Naive thymus-derived CD4-positive, alpha-beta T cell (primary cell): ENCODE data around the gene CHMP3. TPM values are rescaled to one million over a fixed set of nuclear protein-coding genes. Genes with fewer than 3 reads are reported as not detected.
"Not testable (repeated sequence)": the region's sequence is repeated elsewhere in the genome, so short reads cannot be mapped to it uniquely, and the experiment has no call there.

Source experiments
- ATAC-seq: fragments of 150-1000 bp; cut with Tn5 transposase; 2 replicates; pipeline ENCODE4 v1.10.0; 2021; ENCODE audit warnings: mild to moderate bottlenecking, moderate library complexity
- CTCF ChIA-PET: fragments of 350-600 bp; sonication (Branson Sonifier 250); formaldehyde crosslinking; loops from one replicate; lab custom pipeline; 2021; ENCODE audit warnings: antibody characterized with exemption; lab: Charles Lee
- POLR2A ChIA-PET: fragments of 350-600 bp; sonication (Branson Sonifier 250); formaldehyde crosslinking; loops from one replicate; lab custom pipeline; 2021; ENCODE audit warnings: antibody characterized with exemption, inconsistent platforms; lab: Charles Lee
- DNase-seq, 9 donors: peaks; one replicate each; pipeline versions ENCODE4 v3.0.0 to v3.0.0-alpha.2; 2020 to 2022; ENCODE audit warnings: mixed read lengths in 1 of 9
- H3K27ac ChIP-seq: one replicate; pipeline ENCODE4 v1.7.0; 2013; ENCODE audit warnings: mild to moderate bottlenecking, low read depth, low read length, moderate library complexity
- H3K27me3 ChIP-seq, 2 donors: one replicate each; pipeline ENCODE4 v1.7.0; 2013; ENCODE audit warnings: low read length in 2 of 2, mild to moderate bottlenecking in 2 of 2, moderate library complexity in 2 of 2; ENCODE audit not compliant: control insufficient read depth in 2 of 2, insufficient read depth in 2 of 2
- H3K36me3 ChIP-seq, 3 experiments: 1 replicate in 2 of 3; 2 replicates in 1 of 3; pipeline ENCODE4 v1.7.0; 2013; ENCODE audit warnings: low read length in 3 of 3, mild to moderate bottlenecking in 3 of 3, moderate library complexity in 1 of 3; ENCODE audit not compliant: insufficient read depth in 3 of 3, control insufficient read depth in 2 of 3
- H3K4me1 ChIP-seq, 2 donors: one replicate each; pipeline ENCODE4 v1.7.0; 2013; ENCODE audit warnings: low read length in 2 of 2, mild to moderate bottlenecking in 2 of 2, moderate library complexity in 1 of 2; ENCODE audit not compliant: control insufficient read depth in 2 of 2, insufficient read depth in 2 of 2
- H3K4me3 ChIP-seq: 2 replicates; pipeline ENCODE4 v1.7.0; 2013; ENCODE audit warnings: mild to moderate bottlenecking, low read length
- H3K9me3 ChIP-seq, 3 experiments: 1 replicate in 2 of 3; 2 replicates in 1 of 3; pipeline ENCODE4 v1.7.0; 2013; ENCODE audit warnings: low read length in 3 of 3; ENCODE audit not compliant: control insufficient read depth in 2 of 3
- H3K27ac Mint-ChIP-seq, 9 donors: one replicate each; pipeline ENCODE4 v1.8.0; 2020 to 2022; ENCODE audit warnings: mixed read lengths in 9 of 9, mild to moderate bottlenecking in 8 of 9, moderate library complexity in 5 of 9, inconsistent platforms in 2 of 9
- H3K27me3 Mint-ChIP-seq, 5 donors: one replicate each; pipeline ENCODE4 v1.8.0; 2021 to 2022; ENCODE audit warnings: mixed read lengths in 5 of 5, mild to moderate bottlenecking in 1 of 5
- H3K36me3 Mint-ChIP-seq, 5 donors: one replicate each; pipeline ENCODE4 v1.8.0; 2020 to 2022; ENCODE audit warnings: mixed read lengths in 5 of 5, mild to moderate bottlenecking in 3 of 5, inconsistent platforms in 1 of 5
- H3K4me1 Mint-ChIP-seq, 7 donors: one replicate each; pipeline ENCODE4 v1.8.0; 2020 to 2022; ENCODE audit warnings: mixed read lengths in 7 of 7, mild to moderate bottlenecking in 3 of 7, inconsistent platforms in 1 of 7
- H3K4me3 Mint-ChIP-seq, 10 donors: one replicate each; pipeline ENCODE4 v1.8.0; 2020 to 2022; ENCODE audit warnings: mild to moderate bottlenecking in 10 of 10, mixed read lengths in 10 of 10, moderate library complexity in 6 of 10, inconsistent platforms in 2 of 10
- H3K9me3 Mint-ChIP-seq, 11 donors: one replicate each; pipeline ENCODE4 v1.8.0; 2020 to 2022; ENCODE audit warnings: mixed read lengths in 11 of 11, mild to moderate bottlenecking in 4 of 11, inconsistent platforms in 1 of 11, moderate library complexity in 1 of 11
- intact Hi-C, 2 donors: fragments of 100-400 bp; cut with micrococcal nuclease; formaldehyde crosslinking; loops; one replicate each; pipeline ENCODE4 v1.15.1; 2023
- polyA plus RNA-seq, 2 donors: library from polyadenylated mRNA; unstranded; fragments of 300-500 nt; fragmentation: Illumina TruSeq; gene quantifications; one replicate each; pipeline ENCODE4 v1.2.3, GENCODE V29; 2021
- total RNA-seq, 6 experiments: library from RNA in 5 of 6; stranded (reverse) in 5 of 6; gene quantifications; 1 replicate in 5 of 6; 2 replicates in 1 of 6; pipeline ENCODE4 v1.2.3 and lab custom pipeline; 2021 to 2026

Gene CHMP3
- total and polyA plus RNA-seq, 7 experiments from 2014 or later = 39.9 to 103 (median 90.1) TPM

- intact Hi-C loops = no loop called here
- Histone ChIP-seq H3K9me3 (no peaks in the 10 kb centered on the region), H3K4me3 (no peak overlapping the region), H3K27me3 (no peaks in the 10 kb centered on the region), H3K36me3 (peaks cover 0 to 78% (median 20%) of the 10 kb centered on the region in 3 experiments), H3K27ac (no peak overlapping the region), H3K4me1 (no peaks in the 10 kb centered on the region)
- ChIA-PET CTCF (interaction anchor here (0.8 kb wide), 1 partner anchor 11 kb away, joined by 3 read pairs; no protein-coding TSS in a partner anchor), POLR2A (no interaction called here)
- peaks cover 0 to 12% (median 4%) of the 10 kb centered on the region in 7 donors for H3K4me1 Mint-ChIP-seq
- H3K4me3 Mint-ChIP-seq = no peak overlapping the region
- H3K36me3 Mint-ChIP-seq = peaks cover 20 to 79% (median 63%) of the 10 kb centered on the region in 5 donors
- peaks cover 0 to 5% (median 2%) of the 10 kb centered on the region in 11 donors for H3K9me3 Mint-ChIP-seq
- ATAC-seq = no peak
- H3K27me3 Mint-ChIP-seq = no peaks in the 10 kb centered on the region
- H3K27ac Mint-ChIP-seq = peak overlapping the region in 3 of 9 donors; percentile 19 to 31 (median 23)
- DNase-seq = no peak
Measured at GRCh38 chr2:86507600-86507999, 55.6 kb downstream of the CHMP3 start.

- H3K9me3 ChIP-seq = peaks cover 0 to 24% (median 0%) of the 10 kb centered on the region in 3 experiments
- H3K27me3 ChIP-seq = no peaks in the 10 kb centered on the region
- H3K27ac Mint-ChIP-seq = peak overlapping the region in 5 of 9 donors; percentile 22 to 68 (median 49)
- POLR2A ChIA-PET = no interaction called here
- H3K36me3 ChIP-seq = peaks cover 0 to 81% (median 12%) of the 10 kb centered on the region in 3 experiments
- H3K4me1 ChIP-seq = no peaks in the 10 kb centered on the region
- H3K4me1 Mint-ChIP-seq = peaks cover 0 to 18% (median 11%) of the 10 kb centered on the region in 7 donors
- CTCF ChIA-PET = no interaction called here
- H3K36me3 Mint-ChIP-seq = peaks cover 52 to 100% (median 95%) of the 10 kb centered on the region in 5 donors
- peaks cover 0 to 60% (median 31%) of the 10 kb centered on the region in 11 donors for H3K9me3 Mint-ChIP-seq
- no peak overlapping the region for H3K27ac ChIP-seq
- no peak overlapping the region for H3K4me3 Mint-ChIP-seq
- DNase-seq = no peak
- intact Hi-C loops = no loop called here
- no peak for ATAC-seq
- no peak overlapping the region for H3K4me3 ChIP-seq
- no peaks in the 10 kb centered on the region for H3K27me3 Mint-ChIP-seq
Measured at GRCh38 chr2:86500325-86501083, 62.7 kb downstream of the CHMP3 start.

DNA sequence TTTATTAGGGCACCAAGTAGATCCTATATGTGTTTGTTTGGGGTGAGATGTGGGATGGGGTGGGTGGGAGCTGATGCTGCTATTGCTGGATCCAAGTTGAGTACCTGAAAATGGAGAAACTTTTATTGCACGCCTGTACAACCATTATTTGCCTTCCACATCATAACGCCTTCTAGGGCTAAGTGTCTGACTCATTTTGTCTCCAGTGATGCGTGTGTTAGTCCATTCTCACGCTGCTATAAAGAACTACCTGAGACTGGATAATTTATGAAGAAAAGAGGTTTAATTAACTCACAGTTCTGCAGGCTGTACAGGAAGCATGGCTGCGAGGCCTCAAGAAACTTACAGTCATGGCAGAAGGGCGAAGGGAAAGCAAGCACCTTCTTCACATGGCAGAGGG, 63.9 kb downstream of the CHMP3 start:
- H3K36me3 ChIP-seq = peaks cover 0 to 80% (median 12%) of the 10 kb centered on the region in 3 experiments
- H3K27me3 ChIP-seq = no peaks in the 10 kb centered on the region
- DNase-seq (no peak), ATAC-seq (no peak)
- Mint-ChIP-seq H3K36me3 (peaks cover 49 to 100% (median 96%) of the 10 kb centered on the region in 5 donors), H3K4me3 (no peak overlapping the region), H3K27ac (peak overlapping the region in 4 of 9 donors; percentile 23 to 70 (median 30)), H3K9me3 (peaks cover 0 to 71% (median 34%) of the 10 kb centered on the region in 11 donors), H3K27me3 (no peaks in the 10 kb centered on the region), H3K4me1 (peaks cover 3 to 27% (median 22%) of the 10 kb centered on the region in 7 donors)
- intact Hi-C loops = no loop called here
- H3K4me3 ChIP-seq = no peak overlapping the region
- CTCF ChIA-PET = interaction anchor here (0.8 kb wide), 1 partner anchor 19 kb away, joined by 4 read pairs; no protein-coding TSS in a partner anchor
- POLR2A ChIA-PET = no interaction called here
- H3K4me1 ChIP-seq = no peaks in the 10 kb centered on the region
- peaks cover 0 to 24% (median 0%) of the 10 kb centered on the region in 3 experiments for H3K9me3 ChIP-seq
- H3K27ac ChIP-seq = no peak overlapping the region

DNA sequence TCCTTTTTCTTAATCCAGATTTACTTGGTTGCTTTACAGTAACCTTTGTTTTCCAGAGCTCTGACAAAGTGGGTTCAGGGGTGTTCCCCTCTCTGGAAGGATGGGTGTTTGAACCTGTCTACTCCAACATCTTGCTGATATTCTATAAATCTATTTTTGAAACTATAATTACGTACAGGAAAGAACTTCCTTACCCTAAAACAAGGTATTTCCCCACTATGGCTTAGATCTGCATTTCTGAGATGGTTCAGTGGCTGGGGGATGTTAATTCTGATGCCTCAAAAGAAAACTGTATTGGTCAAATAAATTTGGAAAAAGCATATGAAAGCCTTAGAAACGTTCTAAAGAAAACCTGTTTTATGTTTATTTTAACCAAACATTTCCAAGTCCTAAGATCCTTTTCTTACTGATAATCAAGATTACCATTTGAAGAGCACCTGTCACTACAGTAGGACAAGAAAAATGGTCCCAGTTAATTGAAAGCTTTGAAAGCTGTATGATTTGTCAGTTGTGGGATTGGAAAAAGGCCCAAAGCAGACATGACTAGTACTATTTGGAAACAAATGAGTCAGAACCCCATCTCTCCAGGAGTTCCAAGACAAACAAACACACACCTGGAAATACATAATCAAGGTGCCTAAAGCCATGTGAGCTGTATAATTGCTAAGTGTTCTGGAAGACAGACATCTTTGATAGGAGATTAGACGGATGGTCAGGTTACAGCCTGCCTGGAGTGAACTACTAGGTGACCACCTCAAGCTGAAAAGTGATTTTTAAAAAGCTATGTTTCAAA, 64.6 kb downstream of the CHMP3 start:
- peaks cover 53 to 100% (median 96%) of the 10 kb centered on the region in 5 donors for H3K36me3 Mint-ChIP-seq
- intact Hi-C loops = no loop called here
- POLR2A ChIA-PET = interaction anchor here (0.6 kb wide), 1 partner anchor 58 kb away, joined by 3 read pairs; no protein-coding TSS in a partner anchor
- Histone ChIP-seq H3K27ac (no peak overlapping the region), H3K4me3 (no peak overlapping the region), H3K27me3 (no peaks in the 10 kb centered on the region), H3K36me3 (peaks cover 0 to 82% (median 12%) of the 10 kb centered on the region in 3 experiments), H3K4me1 (no peaks in the 10 kb centered on the region), H3K9me3 (peaks cover 0 to 24% (median 0%) of the 10 kb centered on the region in 3 experiments)
- H3K27ac Mint-ChIP-seq = peak overlapping the region in 1 of 9 donors; percentile 25
- H3K4me1 Mint-ChIP-seq = peaks cover 8 to 31% (median 22%) of the 10 kb centered on the region in 7 donors
- DNase-seq = no peak
- H3K27me3 Mint-ChIP-seq = no peaks in the 10 kb centered on the region
- ATAC-seq = no peak
- CTCF ChIA-PET = interaction anchor here (0.8 kb wide), 1 partner anchor 20 kb away, joined by 4 read pairs; no protein-coding TSS in a partner anchor
- H3K9me3 Mint-ChIP-seq = peaks cover 0 to 76% (median 32%) of the 10 kb centered on the region in 11 donors
- no peak overlapping the region for H3K4me3 Mint-ChIP-seq

- peaks cover 0 to 21% (median 0%) of the 10 kb centered on the region in 3 experiments for H3K9me3 ChIP-seq
- peaks cover 7 to 81% (median 12%) of the 10 kb centered on the region in 3 experiments for H3K36me3 ChIP-seq
- H3K4me1 ChIP-seq, ATAC-seq, H3K4me3 Mint-ChIP-seq, DNase-seq, CTCF ChIA-PET, H3K4me3 ChIP-seq, H3K27me3 Mint-ChIP-seq, H3K27me3 ChIP-seq, intact Hi-C loops, H3K27ac ChIP-seq: not testable (repeated sequence)
- POLR2A ChIA-PET = interaction anchor here (0.6 kb wide), 2 partner anchors 16 to 39 kb away, joined by 3 to 4 read pairs; no protein-coding TSS in a partner anchor
- Mint-ChIP-seq H3K36me3 (peaks cover 36 to 97% (median 88%) of the 10 kb centered on the region in 5 donors), H3K9me3 (peaks cover 0 to 59% (median 26%) of the 10 kb centered on the region in 11 donors), H3K27ac (peak overlapping the region in 6 of 9 donors; percentile 16 to 62 (median 48)), H3K4me1 (peaks cover 8 to 31% (median 22%) of the 10 kb centered on the region in 7 donors)
Measured at GRCh38 chr2:86496391-86496790, 66.9 kb downstream of the CHMP3 start.

DNA sequence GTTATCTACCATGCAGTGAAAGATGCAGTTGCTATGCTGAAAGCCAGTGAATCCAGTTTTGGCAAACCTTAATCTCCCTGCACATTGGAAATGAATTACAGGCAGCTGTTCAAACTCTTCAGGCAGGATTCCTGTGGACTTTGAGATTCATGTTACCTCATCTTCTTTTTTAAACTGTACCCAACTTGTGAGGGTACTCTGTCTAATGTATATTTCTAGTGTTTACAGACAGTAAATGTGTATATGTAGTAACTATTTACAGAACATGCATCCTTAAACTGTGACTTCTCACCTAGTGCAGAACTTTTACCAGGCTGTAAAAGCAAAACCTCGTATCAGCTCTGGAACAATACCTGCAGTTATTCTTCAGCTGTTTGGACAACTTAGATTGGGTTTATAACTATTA, 71.2 kb downstream of the CHMP3 start:
- Histone ChIP-seq H3K4me1 (no peaks in the 10 kb centered on the region), H3K9me3 (no peaks in the 10 kb centered on the region), H3K27ac (no peak overlapping the region), H3K27me3 (no peaks in the 10 kb centered on the region), H3K4me3 (no peak overlapping the region), H3K36me3 (peaks cover 25 to 83% (median 29%) of the 10 kb centered on the region in 3 experiments)
- Mint-ChIP-seq H3K27me3 (no peaks in the 10 kb centered on the region), H3K27ac (peak overlapping the region in 2 of 9 donors; percentile 3), H3K4me3 (no peak overlapping the region), H3K36me3 (peaks cover 16 to 93% (median 79%) of the 10 kb centered on the region in 5 donors), H3K4me1 (peaks cover 12 to 29% (median 22%) of the 10 kb centered on the region in 7 donors), H3K9me3 (peaks cover 0 to 23% (median 4%) of the 10 kb centered on the region in 11 donors)
- POLR2A ChIA-PET = interaction anchor here (0.8 kb wide), 1 partner anchor 109 kb away, joined by 3 read pairs; no protein-coding TSS in a partner anchor
- CTCF ChIA-PET = interaction anchor here (0.6 kb wide), 1 partner anchor 271 kb away, joined by 3 read pairs; no protein-coding TSS in a partner anchor
- intact Hi-C loops = no loop called here
- ATAC-seq (no peak), DNase-seq (no peak)
